ENCODE measurements around the gene JAKMIP2. TPM values are rescaled to one million over a fixed set of nuclear protein-coding genes. Genes with fewer than 3 reads are reported as not detected.
"Not testable (repeated sequence)": the region's sequence is repeated elsewhere in the genome, so short reads cannot be mapped to it uniquely, and the experiment has no call there.

JAKMIP2 gene
- polyA plus RNA-seq, 1 donor: 1.3 TPM

DNA sequence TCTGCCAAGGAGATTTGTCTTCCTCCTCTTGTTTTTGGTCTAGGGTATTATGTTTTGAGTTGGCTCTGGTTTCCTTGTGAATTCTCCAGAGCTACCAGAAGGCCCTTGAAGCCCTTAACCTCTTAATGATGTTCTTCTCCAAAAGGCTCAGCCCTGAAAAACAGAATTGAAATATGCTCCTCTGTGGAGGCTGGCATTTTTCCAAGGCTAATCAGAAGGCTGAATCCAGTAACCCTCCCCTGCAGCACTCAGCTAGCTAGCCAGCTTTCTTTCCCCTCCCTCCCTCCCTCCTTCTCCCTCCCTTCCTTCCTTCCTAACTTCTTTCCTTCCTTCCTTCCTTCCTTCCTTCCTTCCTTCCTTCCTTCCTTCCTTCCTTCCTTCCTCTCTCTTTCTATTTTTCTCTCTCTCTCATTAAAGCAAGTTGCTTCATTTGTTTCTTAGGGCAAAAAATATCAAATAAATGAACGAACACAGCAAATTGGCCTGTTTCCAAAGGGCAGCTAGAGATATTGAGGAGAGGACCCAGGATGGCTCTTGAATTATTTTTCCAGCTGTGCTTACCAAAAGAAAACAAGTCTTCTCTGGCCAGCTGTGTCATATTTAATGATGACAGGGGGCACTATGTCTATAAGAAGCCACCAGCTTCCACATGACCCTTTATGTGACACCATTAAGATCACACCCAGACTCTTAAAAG lies 38.7 kb downstream of the JAKMIP2 start:
- no peak for DNase-seq

DNA sequence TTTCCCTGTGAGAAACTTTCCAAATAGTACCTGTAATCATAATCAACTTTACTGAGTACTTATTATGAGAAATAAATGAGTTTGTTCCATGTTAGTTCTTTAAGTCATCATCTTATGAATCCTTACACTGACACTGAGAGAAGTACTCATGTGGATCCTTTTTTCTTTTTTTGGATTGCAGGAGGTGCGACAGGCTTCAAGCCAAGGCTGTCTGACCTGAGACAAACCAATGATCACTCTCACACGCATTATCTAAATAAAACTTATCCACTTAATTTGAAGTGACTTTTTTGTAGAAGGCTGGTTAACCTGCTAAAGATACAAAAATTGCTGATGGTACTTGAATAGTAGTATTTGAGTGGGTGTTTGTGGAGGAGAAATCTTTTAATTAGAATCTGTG lies 39.5 kb downstream of the JAKMIP2 start:
- DNase-seq: no peak

DNA sequence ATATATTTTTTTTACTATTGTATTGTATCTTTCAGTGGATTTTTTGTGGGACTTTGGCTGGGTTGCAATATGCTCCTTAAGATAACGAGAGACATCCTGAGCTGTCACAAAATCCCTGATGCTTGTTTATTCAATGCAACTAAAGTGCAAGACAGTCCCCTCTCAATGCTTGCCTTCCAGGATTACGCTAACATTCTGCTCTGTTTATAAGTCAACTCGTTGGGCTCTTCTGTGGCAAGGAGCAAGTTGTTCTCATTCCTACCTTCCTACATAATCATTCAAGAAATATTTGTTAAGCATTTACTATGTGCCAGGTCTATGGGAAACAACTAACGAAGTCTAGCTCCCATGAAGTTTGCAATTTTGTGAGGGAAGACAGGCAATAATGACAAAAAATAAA lies 40.4 kb downstream of the JAKMIP2 start:
- DNase-seq: no peak

DNA sequence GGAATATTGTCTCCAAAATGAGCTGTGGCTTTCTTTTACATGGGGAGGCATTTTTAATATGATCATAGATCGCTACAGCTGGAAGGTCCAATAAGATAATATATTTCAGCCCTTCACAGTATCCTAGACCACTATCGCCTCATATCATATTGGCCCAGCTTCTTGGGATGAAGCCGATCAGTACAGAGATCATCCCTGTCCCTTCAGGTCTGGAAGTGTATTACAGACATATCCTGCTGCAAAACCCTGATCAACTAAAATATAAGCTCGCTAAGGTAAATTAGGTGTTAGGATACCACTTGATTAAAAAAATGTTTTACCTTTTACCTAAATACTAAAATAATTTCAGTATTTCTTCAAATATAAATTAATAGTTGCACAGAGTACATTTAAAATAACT lies 41.7 kb downstream of the JAKMIP2 start:
- DNase-seq: no peak

DNA sequence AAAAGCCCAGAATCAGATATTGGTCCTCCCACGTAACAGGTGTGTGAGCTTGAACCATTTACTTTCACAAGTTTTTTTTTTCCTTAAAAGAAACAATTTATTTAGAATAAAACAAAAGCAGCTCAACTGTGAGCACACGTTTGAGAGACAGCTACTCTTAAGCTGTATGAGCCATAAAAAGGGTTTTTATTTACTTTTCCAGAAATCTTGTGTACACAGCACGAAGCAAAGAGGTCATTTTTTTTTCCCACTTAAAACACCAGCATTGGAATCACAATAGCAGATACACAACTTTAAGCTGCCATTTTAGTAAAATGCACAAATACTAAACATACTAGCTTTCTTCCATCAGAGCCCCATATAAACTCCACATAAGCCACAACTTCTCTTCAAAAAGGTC lies 44.6 kb downstream of the JAKMIP2 start:
- DNase-seq: no peak

DNA sequence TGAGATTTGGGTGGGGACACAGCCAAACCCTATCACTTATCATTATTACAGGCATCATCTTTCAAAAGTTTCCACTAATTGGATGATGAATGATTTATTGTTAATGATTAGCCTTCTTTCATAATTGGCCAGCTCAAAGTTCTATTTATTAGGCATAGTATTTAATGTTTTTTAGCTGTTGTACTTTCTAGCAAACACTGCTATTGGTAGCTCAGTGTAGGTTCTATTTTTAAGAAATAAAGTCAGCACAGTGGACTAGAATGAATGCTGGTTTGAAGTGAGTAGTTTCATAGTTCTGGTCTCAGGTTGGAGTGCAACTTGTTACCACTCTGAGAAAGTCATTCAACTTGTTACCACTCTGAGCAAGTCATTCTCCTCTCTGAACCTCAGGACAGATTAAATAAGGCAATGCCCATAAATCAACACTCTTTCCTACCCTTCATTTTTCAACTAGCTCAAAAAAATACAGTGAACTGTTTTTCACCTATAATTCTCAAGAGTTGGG lies 46.9 kb downstream of the JAKMIP2 start:
- DNase-seq: no peak

DNA sequence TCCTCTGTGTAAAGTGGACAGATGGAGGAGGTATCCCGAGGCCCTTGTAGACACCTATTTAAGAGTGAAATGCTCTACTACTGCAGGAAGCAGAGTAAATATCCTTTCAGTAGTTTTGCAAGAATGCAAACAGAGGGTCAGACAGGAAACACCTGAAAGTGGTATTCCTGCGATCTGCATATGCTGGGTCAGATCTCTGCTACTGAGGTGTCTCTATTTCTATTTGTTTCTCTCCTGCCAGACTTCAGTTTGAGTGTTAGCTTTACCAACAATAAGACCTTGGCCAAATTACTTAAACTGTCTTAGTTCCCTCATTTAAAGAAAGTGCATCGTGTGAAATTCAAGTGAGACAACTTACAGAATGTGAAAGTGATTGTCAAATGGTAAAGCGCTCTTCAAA lies 47.6 kb downstream of the JAKMIP2 start:
- no peak for DNase-seq

DNA sequence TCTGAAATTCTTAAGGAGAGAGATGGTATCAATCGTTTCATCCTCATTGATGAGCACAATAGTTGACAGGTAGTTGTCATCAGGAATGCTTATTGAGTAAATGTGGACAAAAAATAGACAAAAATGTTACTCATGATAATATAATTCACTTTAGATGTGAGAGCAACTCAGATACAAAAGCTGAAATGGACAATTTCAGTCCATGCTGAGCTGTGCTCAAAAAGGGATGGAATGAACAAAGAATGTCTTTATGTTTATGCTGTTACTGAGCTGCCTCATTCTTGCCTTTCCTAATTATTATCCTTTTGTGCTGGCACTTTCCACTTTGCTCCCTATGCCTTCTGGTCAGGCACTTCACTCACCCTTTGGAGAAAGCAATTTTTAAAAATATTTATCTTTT lies 49.5 kb downstream of the JAKMIP2 start:
- no peak for DNase-seq

DNA sequence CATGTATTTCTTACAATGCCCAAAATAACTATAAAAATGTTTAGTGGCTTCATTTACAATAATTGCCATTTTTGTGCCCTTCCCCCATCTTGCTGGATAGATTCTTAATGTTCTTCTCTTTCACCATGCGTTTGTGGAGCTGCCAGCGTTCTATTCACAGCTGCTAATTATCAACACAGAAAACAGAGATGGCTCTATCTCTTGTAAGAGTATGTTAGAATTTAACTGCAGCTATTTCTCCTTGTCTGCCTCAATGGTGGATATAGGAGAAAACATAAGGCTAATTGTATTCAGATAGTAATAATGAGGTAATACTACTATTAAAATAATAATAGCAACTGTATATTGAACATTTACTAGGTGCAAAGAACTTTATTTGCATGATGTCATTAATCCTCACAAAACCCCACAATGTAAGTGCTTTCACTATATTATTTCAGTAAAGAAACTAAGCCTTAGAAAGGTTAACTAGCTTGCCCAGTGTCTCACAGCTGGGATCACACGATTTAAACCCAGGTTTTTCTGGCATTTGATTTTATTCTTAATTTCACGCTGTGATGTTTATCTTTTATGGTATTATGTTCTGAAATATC lies 50.1 kb downstream of the JAKMIP2 start:
- no peak for DNase-seq

DNA sequence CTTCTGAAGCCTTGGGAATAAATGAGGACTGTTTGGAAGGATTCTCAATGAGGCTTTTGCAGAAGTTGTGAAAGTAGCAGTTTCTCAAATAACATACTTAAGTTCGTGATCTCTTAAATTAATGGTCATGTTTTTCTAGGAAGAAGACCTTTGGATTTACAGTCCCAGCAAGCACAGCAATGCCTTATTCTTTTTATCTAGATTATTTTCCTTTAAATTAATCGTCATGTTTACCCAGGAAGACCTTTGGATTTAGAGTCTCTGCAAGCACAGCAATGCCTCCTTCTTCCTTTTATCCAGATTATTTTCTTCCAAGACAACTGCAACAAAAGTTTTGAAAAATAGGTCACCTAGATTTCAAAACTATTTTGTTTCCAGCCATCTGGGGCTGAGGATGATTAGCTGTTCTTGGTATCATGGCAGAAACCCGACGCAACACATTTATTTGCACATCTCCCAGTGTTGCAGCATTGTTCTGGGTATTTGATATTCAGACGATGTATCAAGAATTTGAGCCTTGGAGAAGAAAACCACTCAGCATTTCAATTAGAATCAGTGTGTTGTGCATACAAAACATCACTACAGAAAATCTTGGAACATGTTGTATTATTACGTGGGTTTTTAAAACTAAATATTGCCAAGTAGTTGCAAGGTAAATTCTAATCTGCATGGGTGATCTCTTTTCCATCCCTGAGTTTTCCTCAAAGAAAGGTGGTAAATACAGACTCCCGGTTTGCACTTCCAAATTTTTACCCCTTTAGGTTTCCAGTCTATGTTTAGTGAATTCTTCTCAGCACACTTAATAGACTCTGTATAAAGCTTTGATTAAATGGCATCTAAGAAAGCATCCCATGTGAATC lies 50.9 kb downstream of the JAKMIP2 start:
- no peak for DNase-seq

DNA sequence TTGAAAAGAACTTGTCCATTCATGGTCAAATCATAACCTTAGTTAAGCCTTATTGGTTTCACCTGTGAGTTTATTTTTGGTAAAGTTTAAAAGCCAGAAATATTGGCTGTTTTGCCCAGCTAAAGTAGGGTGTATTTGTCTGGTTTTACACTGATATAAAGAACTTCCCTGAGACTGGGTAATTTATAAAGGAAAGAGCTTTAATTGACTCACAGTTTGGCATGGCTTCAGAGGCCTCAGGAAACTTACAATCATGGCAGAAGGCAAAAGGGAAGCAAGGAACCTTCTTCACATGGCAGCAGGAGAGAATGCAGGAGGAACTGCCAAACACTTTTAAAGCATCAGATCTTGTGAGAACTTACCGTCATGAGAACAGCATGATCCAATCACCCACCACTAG lies 55.3 kb downstream of the JAKMIP2 start:
- DNase-seq: no peak

DNA sequence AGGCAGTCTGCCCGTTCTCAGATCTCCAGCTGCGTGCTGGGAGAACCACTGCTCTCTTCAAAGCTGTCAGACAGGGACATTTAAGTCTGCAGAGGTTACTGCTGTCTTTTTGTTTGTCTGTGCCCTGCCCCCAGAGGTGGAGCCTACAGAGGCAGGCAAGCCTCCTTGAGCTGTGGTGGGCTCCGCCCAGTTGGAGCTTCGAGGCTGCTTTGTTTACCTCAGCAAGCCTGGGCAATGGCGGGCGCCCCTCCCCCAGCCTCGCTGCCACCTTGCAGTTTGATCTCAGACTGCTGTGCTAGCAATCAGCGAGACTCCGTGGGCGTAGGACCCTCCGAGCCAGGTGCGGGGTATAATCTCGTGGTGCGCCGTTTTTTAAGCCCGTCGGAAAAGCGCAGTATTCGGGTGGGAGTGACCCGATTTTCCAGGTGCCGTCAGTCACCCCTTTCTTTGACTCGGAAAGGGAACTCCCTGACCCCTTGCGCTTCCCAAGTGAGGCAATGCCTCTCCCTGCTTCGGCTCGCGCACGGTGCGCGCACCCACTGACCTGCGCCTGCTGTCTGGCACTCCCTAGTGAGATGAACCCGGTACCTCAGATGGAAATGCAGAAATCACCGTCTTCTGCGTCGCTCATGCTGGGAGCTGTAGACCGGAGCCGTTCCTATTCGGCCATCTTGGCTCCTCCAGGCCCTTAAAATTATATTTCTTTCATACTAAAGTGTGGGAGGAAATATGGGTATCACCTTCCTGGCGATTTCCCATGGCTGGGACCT lies 61.2 kb downstream of the JAKMIP2 start:
- DNase-seq: not testable (repeated sequence)

DNA sequence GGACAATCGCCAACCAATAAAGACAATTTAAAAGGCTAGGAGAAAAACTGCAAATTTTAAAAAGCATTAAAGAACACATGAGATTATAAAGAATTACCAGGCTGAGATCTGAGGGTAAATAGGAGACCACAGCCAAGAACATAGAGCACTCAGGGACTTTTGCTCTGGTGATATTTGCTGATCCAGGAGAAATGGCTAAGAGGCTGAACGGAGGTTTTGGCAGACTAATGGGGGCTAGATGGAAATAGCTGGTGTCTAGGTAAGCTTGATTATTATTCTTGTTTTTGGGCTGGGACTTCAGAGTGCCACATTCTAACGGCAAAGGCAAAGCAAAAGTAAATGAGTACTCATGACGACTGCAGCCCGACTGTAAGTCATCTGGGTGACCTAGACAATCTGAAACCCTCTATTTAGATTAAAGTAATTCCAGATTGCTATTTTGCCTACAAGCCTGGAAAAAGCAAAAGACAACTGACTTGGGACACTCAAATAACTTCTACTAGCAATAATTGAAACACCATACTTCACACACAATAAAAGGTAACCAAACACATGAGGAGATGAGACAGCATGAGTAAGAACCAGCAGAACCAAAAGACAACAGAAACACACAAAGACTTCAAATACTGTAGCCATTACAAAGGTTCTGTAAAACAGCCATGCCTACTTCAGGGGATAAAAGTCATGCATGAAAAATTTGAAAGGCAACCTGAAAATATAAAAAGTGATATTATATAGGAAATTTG lies 68.8 kb downstream of the JAKMIP2 start:
- DNase-seq: no peak

DNA sequence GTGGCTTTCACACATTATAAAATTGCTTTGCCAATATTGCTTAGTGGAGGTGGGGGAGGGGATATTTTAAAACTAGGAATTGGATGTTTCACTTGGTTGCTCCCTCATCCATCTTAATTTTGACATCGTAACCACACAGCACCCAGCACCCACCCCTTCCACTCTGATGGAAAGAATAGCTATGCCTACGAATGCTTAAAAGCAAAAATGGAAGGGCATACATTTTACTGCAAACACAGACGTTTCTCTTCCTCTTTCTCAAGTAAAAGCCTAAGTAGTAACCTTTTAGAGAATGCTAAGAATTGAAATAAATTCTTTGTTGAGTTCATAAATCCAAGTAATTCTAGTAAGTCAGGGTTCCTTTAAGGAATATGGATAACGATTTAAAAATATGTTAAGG lies 69.9 kb downstream of the JAKMIP2 start:
- no peak for DNase-seq

DNA sequence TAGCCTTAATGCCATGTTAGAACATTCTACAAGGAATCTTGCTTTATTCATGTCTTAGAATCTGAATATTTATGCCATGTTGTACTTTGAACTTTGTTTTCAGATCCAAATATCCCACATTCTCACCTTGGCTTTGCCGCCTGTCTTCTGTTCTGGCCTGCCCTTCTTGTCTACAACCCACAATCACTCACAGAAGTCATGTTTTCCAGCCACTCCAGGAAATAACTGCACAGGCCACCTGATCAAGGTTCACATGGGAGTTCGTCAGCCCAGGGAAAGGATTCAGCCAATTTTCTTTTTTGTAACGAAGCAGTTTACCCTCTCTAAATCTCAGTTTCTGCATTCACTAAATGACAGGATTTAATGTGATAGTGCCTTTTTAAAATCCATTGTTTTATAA lies 70.5 kb downstream of the JAKMIP2 start:
- no peak for DNase-seq

DNA sequence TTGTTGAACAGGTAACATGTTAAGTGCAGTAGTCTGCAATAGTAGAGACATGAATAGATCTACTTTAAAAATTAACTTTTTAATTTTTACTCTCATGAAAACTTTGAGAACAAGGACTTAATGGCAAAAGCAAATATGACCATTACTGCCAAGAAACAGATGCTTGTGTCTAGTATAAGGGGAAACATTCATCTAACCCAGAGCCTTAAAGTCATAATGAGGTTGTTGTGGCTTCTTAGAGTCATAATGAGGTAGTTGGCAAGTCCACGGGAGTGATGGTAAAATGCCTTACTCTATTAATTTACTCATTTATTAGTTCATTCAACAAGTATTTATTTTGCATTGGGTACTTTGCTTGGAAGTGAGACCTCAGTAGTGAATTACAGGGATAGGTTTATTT lies 71.5 kb downstream of the JAKMIP2 start:
- no peak for DNase-seq

DNA sequence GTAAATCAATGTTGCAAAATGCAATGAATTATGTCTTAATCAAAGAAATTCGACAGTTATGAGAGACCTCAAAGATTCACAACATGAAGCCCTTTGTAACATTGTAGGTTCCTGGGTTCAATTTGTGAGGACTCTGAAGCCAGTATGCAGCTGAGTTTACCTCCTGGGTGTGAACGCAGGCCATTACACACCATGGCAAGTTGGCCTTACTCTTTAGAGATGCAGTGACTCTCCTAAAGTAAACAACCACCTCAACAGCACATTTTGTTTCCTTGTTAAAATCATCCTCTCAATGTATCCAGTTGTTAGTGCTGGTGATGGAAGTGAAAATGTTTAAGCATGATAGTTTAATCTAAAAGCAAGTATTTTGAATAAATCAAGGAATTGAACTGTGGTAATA lies 73.8 kb downstream of the JAKMIP2 start:
- DNase-seq: no peak

DNA sequence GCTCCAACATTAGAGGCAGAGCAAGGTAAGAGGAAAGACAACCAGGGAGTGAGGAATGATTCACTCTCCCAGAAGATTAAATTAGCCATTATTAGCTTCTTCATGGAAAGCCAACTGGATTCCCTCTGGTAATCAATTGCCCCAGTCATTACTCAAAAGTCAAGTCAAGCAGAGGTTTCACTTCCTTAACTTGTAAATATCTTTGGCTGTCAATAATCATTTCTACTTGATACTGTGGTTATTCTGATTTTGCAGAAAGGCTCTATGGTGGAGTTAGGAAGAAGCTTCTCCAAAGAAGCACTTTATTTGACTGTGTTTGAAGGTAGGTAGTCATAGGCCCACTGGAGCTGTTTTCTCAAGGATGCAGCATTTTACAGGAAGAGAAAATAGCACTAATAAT lies 78.0 kb downstream of the JAKMIP2 start:
- DNase-seq: no peak

DNA sequence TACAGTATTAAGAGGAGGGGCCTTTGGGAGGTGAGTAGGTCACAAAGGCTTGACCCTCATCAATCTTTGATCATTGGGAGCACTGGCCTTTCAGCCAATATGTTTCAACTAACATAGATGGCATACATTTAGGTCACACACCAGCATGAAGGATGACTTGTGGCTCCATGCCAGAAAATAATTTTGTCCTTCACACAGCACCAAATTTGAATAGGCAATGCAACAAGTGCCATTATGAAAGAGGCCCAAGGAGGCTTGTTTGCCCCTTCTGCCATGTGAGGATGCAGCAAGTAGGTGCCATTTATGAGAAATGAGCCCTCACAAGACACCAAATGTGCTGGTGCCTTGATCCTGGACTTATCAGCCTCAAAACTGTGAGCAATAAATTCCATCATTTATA lies 81.1 kb downstream of the JAKMIP2 start:
- DNase-seq: no peak

DNA sequence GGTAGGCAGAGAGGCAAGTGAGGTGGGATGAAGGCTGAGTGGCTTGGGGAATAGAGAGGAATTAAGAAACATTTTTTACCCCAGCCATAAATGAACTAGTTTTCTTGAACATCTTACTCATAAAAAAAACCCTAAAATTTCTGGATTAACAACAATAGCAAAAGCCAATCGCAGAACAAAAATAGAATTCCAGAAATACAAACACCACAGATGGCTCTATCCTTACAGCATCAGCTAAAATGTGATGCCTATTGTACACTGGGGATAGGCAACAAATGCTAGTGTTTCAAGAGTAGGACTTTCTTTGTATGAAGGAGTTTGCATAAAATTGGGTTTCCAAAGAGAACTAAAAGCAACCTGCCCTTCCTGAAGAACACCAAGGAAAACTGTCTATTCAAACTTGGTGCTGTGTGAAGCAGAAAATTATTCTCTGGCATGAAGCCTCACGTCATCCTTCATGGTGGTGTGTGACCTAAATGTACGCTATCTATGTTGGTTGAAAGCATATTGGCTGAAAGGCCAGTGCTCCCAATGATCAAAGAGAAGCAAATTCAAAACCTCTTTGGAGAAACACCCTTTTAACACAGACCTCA lies 82.9 kb downstream of the JAKMIP2 start:
- no peak for DNase-seq

DNA sequence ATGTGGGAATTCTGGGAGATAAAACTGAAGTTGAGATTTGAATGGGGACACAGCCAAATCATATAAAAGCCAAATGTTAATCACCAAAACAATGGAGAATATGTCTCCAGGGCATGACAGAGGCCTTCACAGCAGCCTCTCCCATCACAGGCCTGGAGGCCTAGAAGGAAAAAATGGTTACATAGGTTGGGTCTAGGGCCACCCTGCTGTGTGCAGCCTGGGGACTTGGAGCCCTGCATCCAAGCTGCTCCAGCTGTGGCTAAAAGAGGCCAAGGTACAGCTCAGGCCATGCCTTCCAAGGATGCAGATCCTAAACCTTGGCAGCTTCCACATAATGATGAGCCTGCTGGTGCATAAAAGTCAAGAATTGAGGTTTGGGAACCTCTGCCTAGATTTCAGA lies 85.1 kb downstream of the JAKMIP2 start:
- DNase-seq: no peak

DNA sequence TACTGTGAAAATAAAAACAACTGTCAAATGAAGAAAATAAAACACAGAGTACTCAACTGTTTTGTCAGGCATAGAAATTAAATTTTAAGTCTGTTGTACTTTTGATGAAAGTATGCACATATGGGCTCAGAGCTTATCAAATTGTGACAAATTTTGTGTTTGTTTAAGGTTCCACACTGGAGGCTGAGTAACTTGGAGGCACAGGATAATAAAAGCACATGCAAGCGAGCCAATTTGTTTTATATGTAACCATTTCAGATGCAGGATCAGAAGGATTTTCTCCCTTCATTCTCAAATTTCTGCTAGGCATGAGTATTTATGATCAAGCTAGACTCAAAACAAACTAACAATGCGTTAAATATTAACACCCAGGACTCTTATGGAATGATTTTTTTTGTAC lies 87.8 kb downstream of the JAKMIP2 start:
- DNase-seq: no peak
